Smooth muscle cell (in vitro differentiated cells): ENCODE measurements around the gene ECHDC3. TPM values are rescaled to one million over a fixed set of nuclear protein-coding genes. Genes with fewer than 3 reads are reported as not detected.

Experiments used
- DNase-seq: peaks from one replicate; lab custom pipeline; 2025; ENCODE audit not compliant: unreplicated experiment; lab: John Stamatoyannopoulos, UW
- H2AFZ ChIP-seq: fragments of 200-600 bp; sonication (generic); 2 replicates; pipeline ENCODE4 v1.6.0; 2016; ENCODE audit warnings: antibody characterized with exemption, low read depth, mild to moderate bottlenecking
- H3F3A ChIP-seq: fragments of 200-600 bp; sonication (generic); 2 replicates; pipeline ENCODE4 v1.6.0; 2017; ENCODE audit warnings: antibody characterized with exemption, low read depth
- H3K27ac ChIP-seq: fragments of 200-600 bp; sonication (generic); 2 replicates; pipeline ENCODE4 v1.5.1; 2016; ENCODE audit warnings: low read depth, mild to moderate bottlenecking
- H3K27me3 ChIP-seq: fragments of 200-600 bp; sonication (generic); 2 replicates; pipeline ENCODE4 v1.6.1; 2016; ENCODE audit warnings: low read depth, mild to moderate bottlenecking
- H3K36me3 ChIP-seq: fragments of 200-600 bp; sonication (generic); 2 replicates; pipeline ENCODE4 v1.5.1; 2016; ENCODE audit warnings: low read depth
- H3K4me1 ChIP-seq: fragments of 200-600 bp; sonication (generic); 2 replicates; pipeline ENCODE4 v1.5.1; 2016; ENCODE audit warnings: low read depth
- H3K4me2 ChIP-seq: fragments of 200-600 bp; sonication (generic); 2 replicates; pipeline ENCODE4 v1.6.0; 2016; ENCODE audit warnings: mild to moderate bottlenecking
- H3K4me3 ChIP-seq: fragments of 200-600 bp; sonication (generic); 2 replicates; pipeline ENCODE4 v1.5.1; 2016; ENCODE audit warnings: mild to moderate bottlenecking
- H3K79me2 ChIP-seq: fragments of 200-600 bp; sonication (generic); 2 replicates; pipeline ENCODE4 v1.6.0; 2016; ENCODE audit warnings: low read depth, mild to moderate bottlenecking
- H3K9ac ChIP-seq: fragments of 200-600 bp; sonication (generic); 2 replicates; pipeline ENCODE4 v1.6.0; 2016; ENCODE audit warnings: low read depth
- H3K9me3 ChIP-seq: fragments of 200-600 bp; sonication (generic); replicated peaks from 2 replicates; pipeline ENCODE4 v1.5.1; 2016; ENCODE audit warnings: low read depth
- H4K20me1 ChIP-seq: fragments of 200-600 bp; sonication (generic); 2 replicates; pipeline ENCODE4 v1.6.0; 2016; ENCODE audit warnings: low read depth
- WGBS: methylation state at CpG from one replicate; pipeline ENCODE4 v1.1.7; 2016; ENCODE audit warnings: low lambda C conversion rate; 5-methylcytosine and 5-hydroxymethylcytosine counted together
- polyA plus RNA-seq: library from polyadenylated mRNA; unstranded; fragments of >200 nt; fragmentation: Nextera tagmentation; extraction: Ambion mirVana; gene quantifications from 2 replicates; pipeline ENCODE4 v1.2.1, GENCODE V29; 2016
- total RNA-seq: library from RNA; depleted of rRNA; stranded (reverse); fragments of >200 nt; gene quantifications from 2 replicates; pipeline ENCODE4 v1.2.3, GENCODE V29; 2014
- TF ChIP-seq, protein P1 (sequence below): fragments of 200-600 bp; sonication (generic); IDR thresholded peaks from 2 replicates; pipeline ENCODE4 v1.5.1; 2017; ENCODE audit warnings: borderline replicate concordance, mild to moderate bottlenecking, antibody characterized with exemption; ENCODE audit not compliant: insufficient read depth, poor library complexity, severe bottlenecking

The ECHDC3 gene
- total and polyA plus RNA-seq, 2 experiments from 2014 or later, result 8.7 to 10.2 TPM

DNA sequence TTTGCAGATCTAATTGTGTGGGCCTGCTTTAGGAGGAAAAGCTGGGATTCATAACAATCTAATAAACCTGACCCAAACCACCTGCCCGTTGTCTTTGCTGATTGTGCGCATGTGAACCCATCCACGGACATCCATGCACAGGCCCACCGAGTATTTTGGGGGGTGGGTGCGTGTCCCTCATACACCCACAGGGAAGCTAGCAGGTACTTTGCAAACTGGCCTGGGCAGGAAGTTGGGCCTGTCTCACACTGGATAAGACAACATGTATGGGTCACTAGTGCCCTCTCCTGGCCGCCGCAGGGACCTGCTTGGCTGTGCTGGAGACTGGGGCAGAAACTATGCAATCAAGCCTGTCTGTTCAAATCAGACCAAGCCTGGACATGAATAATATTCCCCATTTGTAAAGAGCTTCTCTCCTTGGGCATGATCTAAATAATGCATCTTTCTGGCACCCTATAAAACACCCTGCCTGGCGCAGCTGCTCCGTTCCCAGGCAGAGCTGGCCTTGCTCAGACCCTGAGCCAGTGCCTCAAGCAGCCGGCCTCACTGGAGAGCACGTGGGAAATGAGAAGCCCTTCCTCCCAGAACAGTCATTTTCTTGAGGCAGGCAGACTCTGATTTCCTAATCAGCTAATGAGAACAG is 15.8 kb downstream of the ECHDC3 start:
- Histone ChIP-seq H3K79me2 (no peaks in the 10 kb centered on the region), H3K9me3 (no peaks in the 10 kb centered on the region), H3K4me3 (no peak overlapping the region), H4K20me1 (no peaks in the 10 kb centered on the region), H3K4me1 (peaks cover 10% of the 10 kb centered on the region), H3F3A (peaks cover 8% of the 10 kb centered on the region), H3K36me3 (no peaks in the 10 kb centered on the region), H3K27me3 (no peaks in the 10 kb centered on the region), H3K9ac (peak overlapping the region; percentile 32), H3K27ac (peak overlapping the region; percentile 84), H3K4me2 (peak overlapping the region; percentile 39), H2AFZ (peak overlapping the region; percentile 2)
- TF ChIP-seq, protein P1, sequence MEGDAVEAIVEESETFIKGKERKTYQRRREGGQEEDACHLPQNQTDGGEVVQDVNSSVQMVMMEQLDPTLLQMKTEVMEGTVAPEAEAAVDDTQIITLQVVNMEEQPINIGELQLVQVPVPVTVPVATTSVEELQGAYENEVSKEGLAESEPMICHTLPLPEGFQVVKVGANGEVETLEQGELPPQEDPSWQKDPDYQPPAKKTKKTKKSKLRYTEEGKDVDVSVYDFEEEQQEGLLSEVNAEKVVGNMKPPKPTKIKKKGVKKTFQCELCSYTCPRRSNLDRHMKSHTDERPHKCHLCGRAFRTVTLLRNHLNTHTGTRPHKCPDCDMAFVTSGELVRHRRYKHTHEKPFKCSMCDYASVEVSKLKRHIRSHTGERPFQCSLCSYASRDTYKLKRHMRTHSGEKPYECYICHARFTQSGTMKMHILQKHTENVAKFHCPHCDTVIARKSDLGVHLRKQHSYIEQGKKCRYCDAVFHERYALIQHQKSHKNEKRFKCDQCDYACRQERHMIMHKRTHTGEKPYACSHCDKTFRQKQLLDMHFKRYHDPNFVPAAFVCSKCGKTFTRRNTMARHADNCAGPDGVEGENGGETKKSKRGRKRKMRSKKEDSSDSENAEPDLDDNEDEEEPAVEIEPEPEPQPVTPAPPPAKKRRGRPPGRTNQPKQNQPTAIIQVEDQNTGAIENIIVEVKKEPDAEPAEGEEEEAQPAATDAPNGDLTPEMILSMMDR, result peak; percentile 96
- 16% methylated on average over 11 of the region's 11 CpGs for WGBS
- DNase-seq, result peak; percentile 55

DNA sequence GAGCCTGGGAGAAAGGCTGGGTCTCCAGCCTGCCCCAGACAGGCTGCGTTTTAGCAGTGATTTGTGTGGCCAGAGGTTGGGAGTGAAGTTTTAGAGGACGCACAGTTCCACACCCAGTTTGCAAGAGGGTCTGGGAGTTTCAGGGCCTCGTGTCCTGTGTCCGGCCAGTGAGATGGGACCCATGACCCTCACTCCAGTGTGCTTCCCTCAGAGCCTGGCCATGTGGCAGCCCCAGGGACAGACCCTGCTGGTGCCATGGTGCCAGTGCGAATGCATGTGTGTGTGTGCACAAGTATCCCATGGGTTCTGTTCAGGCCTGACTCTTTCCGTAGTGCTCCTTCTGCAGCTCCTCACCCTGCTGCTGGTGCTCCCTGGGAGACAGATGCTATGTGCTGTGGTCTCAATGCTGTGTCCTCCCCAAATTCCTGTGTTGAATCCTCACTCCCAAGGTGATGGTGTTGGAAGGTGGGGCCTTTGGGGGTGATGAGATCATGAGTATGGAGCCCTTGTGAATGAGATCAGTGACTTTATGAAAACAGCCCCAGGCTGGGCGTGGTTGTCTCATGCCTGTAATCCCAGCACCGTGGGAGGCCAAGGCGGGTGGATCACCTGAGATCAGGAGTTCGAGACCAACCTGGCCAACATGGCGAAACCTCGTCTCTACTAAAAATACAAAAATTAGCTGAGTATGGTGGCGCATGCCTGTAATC is 16.5 kb downstream of the ECHDC3 start:
- H3K4me3 ChIP-seq, result no peak overlapping the region
- no peaks in the 10 kb centered on the region for H3K36me3 ChIP-seq
- peaks cover 8% of the 10 kb centered on the region for H3F3A ChIP-seq
- no peaks in the 10 kb centered on the region for H4K20me1 ChIP-seq
- H3K4me1 ChIP-seq, result peaks cover 10% of the 10 kb centered on the region
- TF ChIP-seq, protein P1, result no peak
- no peak overlapping the region for H3K4me2 ChIP-seq
- H3K9ac ChIP-seq, result peak overlapping the region; percentile 1
- no peaks in the 10 kb centered on the region for H3K9me3 ChIP-seq
- peak overlapping the region; percentile 84 for H3K27ac ChIP-seq
- 90% methylated on average over 13 of the region's 13 CpGs for WGBS
- DNase-seq, result no peak
- peak overlapping the region; percentile 2 for H2AFZ ChIP-seq
- H3K27me3 ChIP-seq, result no peaks in the 10 kb centered on the region
- no peaks in the 10 kb centered on the region for H3K79me2 ChIP-seq

DNA sequence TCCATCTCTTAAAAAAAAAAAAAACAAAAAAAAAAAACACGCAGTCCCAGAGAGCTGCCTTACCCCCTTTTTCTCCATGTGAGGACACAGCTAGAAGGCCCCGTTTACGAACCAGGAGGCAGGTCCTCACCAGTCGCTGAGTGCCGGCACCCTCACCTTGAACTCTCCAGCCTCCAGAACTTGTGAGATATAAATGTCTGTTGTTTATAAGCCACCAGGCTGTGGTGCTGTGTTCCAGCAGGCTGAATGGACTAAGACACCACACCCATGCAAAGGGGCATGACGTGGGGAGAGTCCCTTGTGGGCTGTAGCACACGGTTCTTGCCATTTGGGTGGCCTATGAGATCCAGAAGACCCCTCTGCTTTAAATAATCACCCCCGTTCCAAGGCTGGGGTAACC is 17.2 kb downstream of the ECHDC3 start:
- no peak overlapping the region for H2AFZ ChIP-seq
- no peak overlapping the region for H3K4me2 ChIP-seq

More for the DNA sequence above, 17.2 kb downstream of the ECHDC3 start:
- Histone ChIP-seq H3K27ac (no peak overlapping the region), H3K79me2 (no peaks in the 10 kb centered on the region), H4K20me1 (no peaks in the 10 kb centered on the region), H3K36me3 (no peaks in the 10 kb centered on the region), H3F3A (peaks cover 8% of the 10 kb centered on the region), H3K4me1 (peaks cover 10% of the 10 kb centered on the region), H3K4me3 (no peak overlapping the region), H3K9me3 (no peaks in the 10 kb centered on the region), H3K9ac (no peak overlapping the region), H3K27me3 (no peaks in the 10 kb centered on the region)
- WGBS, result 95% methylated on average over 8 of the region's 8 CpGs
- DNase-seq, result no peak
- TF ChIP-seq, protein P1, result no peak
